Caco-2 (cell line): ENCODE data around the gene TMEM242. TPM values are rescaled to one million over a fixed set of nuclear protein-coding genes. Genes with fewer than 3 reads are reported as not detected.

Source experiments
- BruUV-seq: library from RNA; stranded (reverse); fragments of 400-500 nt; replicated peaks from 2 replicates; lab custom pipeline; 2021; lab: Mats Ljungman, UMichigan
- CTCF ChIA-PET: fragments of 300-600 bp; sonication (Branson Sonifier 250); formaldehyde crosslinking; loops from one replicate; lab custom pipeline; 2022; ENCODE audit warnings: antibody characterized with exemption; lab: Charles Lee
- POLR2A ChIA-PET: fragments of 300-600 bp; sonication (Branson Sonifier 250); formaldehyde crosslinking; loops from one replicate; lab custom pipeline; 2022; ENCODE audit warnings: antibody characterized with exemption; lab: Charles Lee
- DNase-seq, 2 experiments: peaks; one replicate each; pipeline versions ENCODE4 v3.0.0 to v3.0.0-alpha.2; 2020 to 2022
- H3K27me3 ChIP-seq: replicated peaks from 2 replicates; pipeline ENCODE4 v1.6.0; 2011; ENCODE audit warnings: low read length; ENCODE audit not compliant: control insufficient read depth, insufficient read depth
- H3K36me3 ChIP-seq: 2 replicates; pipeline ENCODE4 v1.5.1; 2011; ENCODE audit warnings: low read length; ENCODE audit not compliant: control insufficient read depth, insufficient read depth
- H3K4me1 ChIP-seq: fragments of 250-450 bp; sonication (Bioruptor Pico); 2 replicates; pipeline ENCODE4 v1.5.1; 2020; ENCODE audit warnings: mild to moderate bottlenecking
- H3K4me3 ChIP-seq: 2 replicates; pipeline ENCODE4 v1.5.1; 2011; ENCODE audit warnings: low read depth, mild to moderate bottlenecking, control low read depth, low read length
- H3K9me3 ChIP-seq: fragments of 250-450 bp; sonication (Bioruptor Pico); 2 replicates; pipeline ENCODE4 v1.5.1; 2020; ENCODE audit warnings: mild to moderate bottlenecking, moderate library complexity
- H3K27ac Mint-ChIP-seq: one replicate; pipeline ENCODE4 v1.8.0; 2022; ENCODE audit warnings: mixed read lengths; ENCODE audit not compliant: unreplicated experiment
- H3K27me3 Mint-ChIP-seq: one replicate; pipeline ENCODE4 v1.8.0; 2022; ENCODE audit warnings: mixed read lengths; ENCODE audit not compliant: insufficient read depth, unreplicated experiment
- H3K36me3 Mint-ChIP-seq: one replicate; pipeline ENCODE4 v1.8.0; 2022; ENCODE audit warnings: mild to moderate bottlenecking, mixed read lengths; ENCODE audit not compliant: insufficient read depth, unreplicated experiment
- H3K4me1 Mint-ChIP-seq: one replicate; pipeline ENCODE4 v1.8.0; 2022; ENCODE audit warnings: low read depth, mixed read lengths; ENCODE audit not compliant: unreplicated experiment
- H3K4me3 Mint-ChIP-seq: one replicate; pipeline ENCODE4 v1.8.0; 2022; ENCODE audit warnings: mild to moderate bottlenecking, moderate library complexity, mixed read lengths; ENCODE audit not compliant: unreplicated experiment
- H3K9me3 Mint-ChIP-seq: one replicate; pipeline ENCODE4 v1.8.0; 2022; ENCODE audit warnings: mixed read lengths; ENCODE audit not compliant: unreplicated experiment
- CTCF ChIP-seq, 2 experiments: fragments of 200-600 bp in 1 of 2; IDR thresholded peaks; 1 replicate in 1 of 2; 2 replicates in 1 of 2; pipeline versions ENCODE4 v1.5.1 to v1.8.0; 2011 to 2022; ENCODE audit warnings: antibody characterized with exemption in 1 of 2, control low read depth in 1 of 2, inconsistent platforms in 1 of 2, low read depth in 1 of 2, low read length in 1 of 2, mild to moderate bottlenecking in 1 of 2, moderate library complexity in 1 of 2; ENCODE audit not compliant: insufficient read depth in 1 of 2, severe bottlenecking in 1 of 2, unreplicated experiment in 1 of 2
- intact Hi-C: fragments of 100-400 bp; cut with micrococcal nuclease; formaldehyde crosslinking; loops from one replicate; pipeline ENCODE4 v1.10.0; 2022; ENCODE audit not compliant: unreplicated experiment
- total RNA-seq: library from RNA; stranded (reverse); gene quantifications from 2 replicates; pipeline ENCODE4 v1.2.3, GENCODE V29; 2022

The TMEM242 gene
- total RNA-seq, 1 experiment from 2014 or later, result 12.1 TPM

- Histone ChIP-seq H3K4me1 (no peaks in the 10 kb centered on the region), H3K4me3 (no peak overlapping the region), H3K27me3 (no peaks in the 10 kb centered on the region), H3K36me3 (no peaks in the 10 kb centered on the region), H3K9me3 (no peaks in the 10 kb centered on the region)
- intact Hi-C loops, result no loop called here
- Mint-ChIP-seq H3K36me3 (no peaks in the 10 kb centered on the region), H3K4me3 (no peak overlapping the region), H3K27me3 (no peaks in the 10 kb centered on the region), H3K27ac (no peak overlapping the region), H3K9me3 (no peaks in the 10 kb centered on the region), H3K4me1 (no peaks in the 10 kb centered on the region)
- no peak for TF ChIP-seq CTCF (IDR thresholded peaks at IDR 0.05; ENCODE audit: insufficient read depth in 1 of 2, low read depth in 1 of 2, low read length in 1 of 2, severe bottlenecking in 1 of 2, unreplicated experiment in 1 of 2)
- DNase-seq, result no peak
- no TSS peak for BruUV-seq
- CTCF ChIA-PET, result no interaction called here
- POLR2A ChIA-PET, result no interaction called here
Measured at GRCh38 chr6:157260735-157261410, 62.4 kb downstream of the TMEM242 start.

GRCh38 chr6:157259443-157259842 lies 63.9 kb downstream of the TMEM242 start:
- TF ChIP-seq CTCF (IDR thresholded peaks at IDR 0.05; ENCODE audit: insufficient read depth in 1 of 2, low read depth in 1 of 2, low read length in 1 of 2, severe bottlenecking in 1 of 2, unreplicated experiment in 1 of 2), result no peak
- no peaks in the 10 kb centered on the region for H3K9me3 Mint-ChIP-seq
- H3K4me3 Mint-ChIP-seq, result no peak overlapping the region
- no TSS peak for BruUV-seq
- H3K4me3 ChIP-seq, result no peak overlapping the region
- intact Hi-C loops, result no loop called here
- no peaks in the 10 kb centered on the region for H3K27me3 ChIP-seq
- no peaks in the 10 kb centered on the region for H3K27me3 Mint-ChIP-seq
- H3K36me3 ChIP-seq, result no peaks in the 10 kb centered on the region
- DNase-seq, result no peak
- H3K4me1 ChIP-seq, result no peaks in the 10 kb centered on the region
- H3K4me1 Mint-ChIP-seq, result no peaks in the 10 kb centered on the region
- H3K27ac Mint-ChIP-seq, result no peak overlapping the region
- POLR2A ChIA-PET, result no interaction called here
- H3K36me3 Mint-ChIP-seq, result no peaks in the 10 kb centered on the region
- CTCF ChIA-PET, result no interaction called here
- H3K9me3 ChIP-seq, result no peaks in the 10 kb centered on the region

- no peak overlapping the region for H3K4me3 ChIP-seq
- BruUV-seq, result no TSS peak
Measured at GRCh38 chr6:157258878-157259277, 64.4 kb downstream of the TMEM242 start.

More at GRCh38 chr6:157258878-157259277, 64.4 kb downstream of the TMEM242 start:
- no peak overlapping the region for H3K27ac Mint-ChIP-seq
- POLR2A ChIA-PET, result no interaction called here
- DNase-seq, result no peak
- intact Hi-C loops, result no loop called here
- H3K27me3 ChIP-seq, result no peaks in the 10 kb centered on the region
- H3K36me3 Mint-ChIP-seq, result no peaks in the 10 kb centered on the region
- H3K9me3 Mint-ChIP-seq, result no peaks in the 10 kb centered on the region
- TF ChIP-seq CTCF (IDR thresholded peaks at IDR 0.05; ENCODE audit: insufficient read depth in 1 of 2, low read depth in 1 of 2, low read length in 1 of 2, severe bottlenecking in 1 of 2, unreplicated experiment in 1 of 2), result no peak
- no peaks in the 10 kb centered on the region for H3K9me3 ChIP-seq
- CTCF ChIA-PET, result no interaction called here
- H3K4me3 Mint-ChIP-seq, result no peak overlapping the region
- no peaks in the 10 kb centered on the region for H3K4me1 Mint-ChIP-seq
- no peaks in the 10 kb centered on the region for H3K4me1 ChIP-seq
- no peaks in the 10 kb centered on the region for H3K36me3 ChIP-seq
- no peaks in the 10 kb centered on the region for H3K27me3 Mint-ChIP-seq
